HEK293 (cell line): ENCODE data around the gene ADCY7.

Experiments
- CTCF ChIA-PET: fragments of 350-600 bp; formaldehyde crosslinking; extraction: SDS; loops from one replicate; lab custom pipeline; 2021; ENCODE audit warnings: antibody characterized with exemption; lab: Yijun Ruan, JAX
- POLR2A ChIA-PET: fragments of 300-600 bp; formaldehyde crosslinking; extraction: SDS; loops from one replicate; lab custom pipeline; 2020; ENCODE audit warnings: antibody characterized with exemption, inconsistent platforms; lab: Yijun Ruan, JAX
- H3K27ac ChIP-seq: fragments of 200-500 bp; sonication (Bioruptor generic); 2 replicates; pipeline ENCODE4 v1.5.1; 2014; ENCODE audit warnings: low read depth, low read length, control low read depth, inconsistent platforms; ENCODE audit errors: extremely low read depth
- H3K36me3 ChIP-seq, 2 experiments: fragments of 200-500 bp in 1 of 2; sonication (Bioruptor generic) in 1 of 2; 1 replicate in 1 of 2; 2 replicates in 1 of 2; pipeline ENCODE4 v1.5.1; 2014 to 2017; ENCODE audit warnings: inconsistent platforms in 2 of 2, low read length in 2 of 2; ENCODE audit not compliant: control insufficient read depth in 2 of 2, insufficient read depth in 1 of 2
- H3K4me1 ChIP-seq: fragments of 200-500 bp; sonication (Bioruptor generic); 2 replicates; pipeline ENCODE4 v1.5.1; 2014; ENCODE audit warnings: mild to moderate bottlenecking, low read length, inconsistent platforms; ENCODE audit not compliant: control insufficient read depth, insufficient read depth
- H3K4me3 ChIP-seq: 2 replicates; pipeline ENCODE4 v1.5.1; 2011; ENCODE audit warnings: low read depth, mild to moderate bottlenecking, control low read depth, low read length, moderate library complexity
- H3K9me3 ChIP-seq: fragments of 200-500 bp; sonication (Bioruptor generic); 2 replicates; pipeline ENCODE4 v1.5.1; 2014; ENCODE audit warnings: low read depth, low read length, inconsistent platforms; ENCODE audit not compliant: control insufficient read depth, insufficient read depth
- ATF2 ChIP-seq: fragments of 450-650 bp; formaldehyde crosslinking; IDR thresholded peaks from 2 replicates; pipeline ENCODE4 v1.5.1; 2016; ENCODE audit warnings: missing biosample characterization, missing genetic modification characterization, low read depth
- KLF7 ChIP-seq: fragments of 450-650 bp; formaldehyde crosslinking; IDR thresholded peaks from 2 replicates; pipeline ENCODE4 v1.5.1; 2016; ENCODE audit warnings: missing biosample characterization, missing genetic modification characterization, borderline replicate concordance
- REPIN1 ChIP-seq: fragments of 450-650 bp; formaldehyde crosslinking; IDR thresholded peaks from 2 replicates; pipeline ENCODE4 v1.5.1; 2017; ENCODE audit warnings: missing biosample characterization, missing genetic modification characterization, low read depth
- TCF7L2 ChIP-seq: IDR thresholded peaks from 2 replicates; pipeline ENCODE4 v1.6.1; 2011; ENCODE audit warnings: low read depth, mild to moderate bottlenecking, inconsistent platforms, low read length, moderate library complexity, borderline replicate concordance
- ZBTB49 ChIP-seq: fragments of 450-650 bp; formaldehyde crosslinking; IDR thresholded peaks from 2 replicates; pipeline ENCODE4 v1.5.1; 2016; ENCODE audit warnings: missing biosample characterization, missing genetic modification characterization, low read depth
- ZIC2 ChIP-seq: fragments of 450-650 bp; formaldehyde crosslinking; IDR thresholded peaks from 2 replicates; pipeline ENCODE4 v1.5.1; 2016; ENCODE audit warnings: missing biosample characterization, missing genetic modification characterization
- ZNF10 ChIP-seq: fragments of 450-650 bp; formaldehyde crosslinking; IDR thresholded peaks from 2 replicates; pipeline ENCODE4 v1.5.1; 2017; ENCODE audit warnings: missing biosample characterization, missing genetic modification characterization
- ZNF148 ChIP-seq: fragments of 450-650 bp; formaldehyde crosslinking; IDR thresholded peaks from 2 replicates; pipeline ENCODE4 v1.5.0; 2017; ENCODE audit warnings: missing biosample characterization, missing genetic modification characterization, borderline replicate concordance
- ZNF155 ChIP-seq: fragments of 450-650 bp; formaldehyde crosslinking; IDR thresholded peaks from 2 replicates; pipeline ENCODE4 v1.5.1; 2016; ENCODE audit warnings: missing biosample characterization, missing genetic modification characterization
- ZNF169 ChIP-seq: fragments of 450-650 bp; formaldehyde crosslinking; IDR thresholded peaks from 2 replicates; pipeline ENCODE4 v1.5.1; 2016; ENCODE audit warnings: missing biosample characterization, missing genetic modification characterization
- ZNF19 ChIP-seq: fragments of 450-650 bp; formaldehyde crosslinking; IDR thresholded peaks from 2 replicates; pipeline ENCODE4; 2016; ENCODE audit warnings: missing biosample characterization, missing genetic modification characterization, low read depth
- ZNF211 ChIP-seq: fragments of 450-650 bp; formaldehyde crosslinking; IDR thresholded peaks from 2 replicates; pipeline ENCODE4 v1.5.1; 2016; ENCODE audit warnings: low read depth, missing biosample characterization, missing genetic modification characterization
- ZNF354C ChIP-seq: fragments of 450-650 bp; formaldehyde crosslinking; IDR thresholded peaks from 2 replicates; pipeline ENCODE4 v1.5.1; 2016; ENCODE audit warnings: missing biosample characterization, missing genetic modification characterization, low read depth, borderline replicate concordance
- ZNF362 ChIP-seq: fragments of 450-650 bp; formaldehyde crosslinking; IDR thresholded peaks from 2 replicates; pipeline ENCODE4 v1.5.1; 2016; ENCODE audit warnings: missing biosample characterization, missing genetic modification characterization
- ZNF37A ChIP-seq: fragments of 450-650 bp; IDR thresholded peaks from 2 replicates; pipeline ENCODE4 v1.5.1; 2018; ENCODE audit warnings: missing biosample characterization, missing genetic modification characterization
- ZNF510 ChIP-seq: fragments of 450-650 bp; formaldehyde crosslinking; IDR thresholded peaks from 2 replicates; pipeline ENCODE4 v1.5.1; 2018; ENCODE audit warnings: mild to moderate bottlenecking, missing genetic modification characterization, missing biosample characterization; ENCODE audit not compliant: insufficient replicate concordance
- ZNF623 ChIP-seq: fragments of 450-650 bp; formaldehyde crosslinking; IDR thresholded peaks from 2 replicates; pipeline ENCODE4 v1.5.1; 2016; ENCODE audit warnings: missing biosample characterization, missing genetic modification characterization
- ZNF792 ChIP-seq: fragments of 450-650 bp; formaldehyde crosslinking; IDR thresholded peaks from 2 replicates; pipeline ENCODE4 v1.5.1; 2016; ENCODE audit warnings: missing biosample characterization, missing genetic modification characterization
- ZSCAN16 ChIP-seq: fragments of 450-650 bp; formaldehyde crosslinking; IDR thresholded peaks from 2 replicates; pipeline ENCODE4 v1.5.1; 2016; ENCODE audit warnings: missing biosample characterization, missing genetic modification characterization
- ZSCAN18 ChIP-seq: fragments of 450-650 bp; formaldehyde crosslinking; IDR thresholded peaks from 2 replicates; pipeline ENCODE4 v1.5.1; 2016; ENCODE audit warnings: missing biosample characterization, missing genetic modification characterization
- ZSCAN23 ChIP-seq: fragments of 450-650 bp; formaldehyde crosslinking; IDR thresholded peaks from 2 replicates; pipeline ENCODE4 v1.5.1; 2016; ENCODE audit warnings: missing biosample characterization, missing genetic modification characterization

ADCY7 gene

GRCh38 chr16:50227665-50228064, 38.7 kb upstream of the ADCY7 start:
- ChIA-PET CTCF (interaction anchor here (0.8 to 1.3 kb wide), 2 partner anchors 18 to 83 kb away, joined by 3 read pairs; no protein-coding TSS in a partner anchor), POLR2A (no interaction called here)
- TF ChIP-seq ZNF37A (tag by site-specific recombination), result no peak
- no peak for TF ChIP-seq ZNF10 (tag by site-specific recombination)
- TF ChIP-seq ZNF211 (tag by site-specific recombination), result no peak
- no peak for TF ChIP-seq ZNF623 (tag by site-specific recombination)
- TF ChIP-seq ZIC2 (tag by site-specific recombination), result no peak
- no peak for TF ChIP-seq ZSCAN16
- no peak for TF ChIP-seq ZNF792 (tag by site-specific recombination)
- TF ChIP-seq KLF7 (tag by site-specific recombination), result no peak
- TF ChIP-seq ZNF510 (tag by site-specific recombination), result no peak
- H3K27ac ChIP-seq, result no peak overlapping the region
- H3K9me3 ChIP-seq, result no peaks in the 10 kb centered on the region
- no peak overlapping the region for H3K4me3 ChIP-seq
- no peaks in the 10 kb centered on the region for H3K4me1 ChIP-seq
- peaks cover 3 to 65% of the 10 kb centered on the region in 2 experiments; a peak in 2 of 3 replicates for H3K36me3 ChIP-seq

- Histone ChIP-seq H3K4me3 (no peak overlapping the region), H3K9me3 (no peaks in the 10 kb centered on the region)
- TF ChIP-seq ZNF19 (tag by site-specific recombination), result no peak
- TF ChIP-seq ZNF37A (tag by site-specific recombination), result no peak
- TF ChIP-seq TCF7L2, result no peak
- no peak for TF ChIP-seq ZNF362 (tag by site-specific recombination)
- TF ChIP-seq, all 188 proteins: peak for 0
- H3K27ac ChIP-seq, result no peak overlapping the region
- POLR2A ChIA-PET, result no interaction called here
- H3K4me1 ChIP-seq, result no peaks in the 10 kb centered on the region
- H3K36me3 ChIP-seq, result peaks cover 3 to 59% of the 10 kb centered on the region in 2 experiments; a peak in 2 of 3 replicates
- CTCF ChIA-PET, result interaction anchor here (0.7 to 1.3 kb wide), 3 partner anchors 18 to 284 kb away, joined by 3 to 4 read pairs (median 3); partner anchors contain the start of gene CNEP1R1
Measured at GRCh38 chr16:50228364-50228868, 37.9 kb upstream of the ADCY7 start.

GRCh38 chr16:50229149-50229726, 37.1 kb upstream of the ADCY7 start:
- no peak overlapping the region for H3K27ac ChIP-seq
- CTCF ChIA-PET, result interaction anchor here (0.5 to 1.3 kb wide), 7 partner anchors 19 to 442 kb away, joined by 3 to 7 read pairs (median 3); partner anchors contain the start of gene CNEP1R1
- H3K4me3 ChIP-seq, result no peak overlapping the region
- POLR2A ChIA-PET, result no interaction called here
- H3K9me3 ChIP-seq, result no peaks in the 10 kb centered on the region
- H3K36me3 ChIP-seq, result peaks cover 3 to 51% of the 10 kb centered on the region in 2 experiments; a peak in 2 of 3 replicates
- H3K4me1 ChIP-seq, result no peaks in the 10 kb centered on the region
- TF ChIP-seq ATF2 (tag by site-specific recombination), result no peak
- no peak for TF ChIP-seq ZNF148
- TF ChIP-seq ZNF354C (tag by site-specific recombination), result no peak
- no peak for TF ChIP-seq ZNF169 (tag by site-specific recombination)
- TF ChIP-seq ZNF211 (tag by site-specific recombination), result no peak
- TF ChIP-seq ZBTB49 (tag by site-specific recombination), result no peak
- no peak for TF ChIP-seq ZSCAN23 (tag by site-specific recombination)
- TF ChIP-seq ZSCAN18 (tag by site-specific recombination), result no peak
- TF ChIP-seq ZSCAN16, result no peak
- TF ChIP-seq REPIN1 (tag by site-specific recombination), result no peak
- no peak for TF ChIP-seq ZNF155
